ENCODE data around the gene ASTN1. TPM values are rescaled to one million over a fixed set of nuclear protein-coding genes. Genes with fewer than 3 reads are reported as not detected.

The ASTN1 gene
- total RNA-seq, 2 experiments from 2014 or later, result not detected

DNA sequence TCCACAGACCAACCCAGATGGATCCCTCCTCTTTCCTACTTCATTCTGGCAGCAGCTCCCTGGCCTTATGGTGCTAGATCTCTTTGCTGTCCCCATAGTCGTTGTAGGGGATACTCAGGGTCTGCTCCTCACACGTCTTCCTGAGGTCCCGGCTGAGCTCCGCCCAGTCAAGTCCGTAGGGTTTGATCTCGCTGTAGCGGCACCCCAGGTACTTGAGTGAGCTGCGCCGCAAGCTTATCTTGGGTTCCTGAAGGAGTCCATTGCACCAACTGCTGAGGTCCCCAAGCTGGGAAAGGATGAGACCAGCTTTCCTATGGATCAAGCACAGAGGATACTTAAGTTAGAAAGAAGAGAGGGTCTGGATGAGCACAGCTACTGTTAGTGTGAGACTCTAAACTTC is 300.3 kb downstream of the ASTN1 start:
- no peak for DNase-seq
- no peak overlapping the region for H3K4me3 Mint-ChIP-seq
- peaks cover 6% of the 10 kb centered on the region for H3K27me3 Mint-ChIP-seq
- no peaks in the 10 kb centered on the region for H3K4me1 Mint-ChIP-seq
- H3K36me3 Mint-ChIP-seq, result no peaks in the 10 kb centered on the region
- H3K9me3 Mint-ChIP-seq, result peaks cover 2% of the 10 kb centered on the region
- no peak overlapping the region for H3K27ac Mint-ChIP-seq

DNA sequence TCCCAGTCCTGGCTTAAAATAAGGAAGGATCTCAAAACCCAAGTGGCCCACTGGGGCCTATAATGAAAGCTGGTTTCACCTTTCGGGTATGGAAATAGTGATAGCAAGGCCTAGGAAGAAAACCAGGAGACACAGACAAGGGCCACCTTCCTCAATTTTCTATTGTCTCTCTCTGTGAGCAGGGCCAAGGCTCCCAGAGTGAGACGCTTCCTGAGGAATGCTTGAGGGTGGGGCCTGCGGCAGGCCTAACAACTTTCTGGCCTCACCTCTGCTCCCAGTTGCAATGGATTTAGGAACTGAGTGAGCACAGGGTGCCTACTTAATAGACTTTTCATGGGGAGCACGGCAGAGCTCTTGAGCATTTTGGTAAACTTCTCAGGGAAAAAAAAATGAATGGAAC is 300.9 kb downstream of the ASTN1 start:
- no peak for DNase-seq
- Mint-ChIP-seq H3K4me3 (no peak overlapping the region), H3K27me3 (peaks cover 6% of the 10 kb centered on the region), H3K9me3 (peaks cover 2% of the 10 kb centered on the region), H3K36me3 (no peaks in the 10 kb centered on the region), H3K4me1 (no peaks in the 10 kb centered on the region), H3K27ac (no peak overlapping the region)

DNA sequence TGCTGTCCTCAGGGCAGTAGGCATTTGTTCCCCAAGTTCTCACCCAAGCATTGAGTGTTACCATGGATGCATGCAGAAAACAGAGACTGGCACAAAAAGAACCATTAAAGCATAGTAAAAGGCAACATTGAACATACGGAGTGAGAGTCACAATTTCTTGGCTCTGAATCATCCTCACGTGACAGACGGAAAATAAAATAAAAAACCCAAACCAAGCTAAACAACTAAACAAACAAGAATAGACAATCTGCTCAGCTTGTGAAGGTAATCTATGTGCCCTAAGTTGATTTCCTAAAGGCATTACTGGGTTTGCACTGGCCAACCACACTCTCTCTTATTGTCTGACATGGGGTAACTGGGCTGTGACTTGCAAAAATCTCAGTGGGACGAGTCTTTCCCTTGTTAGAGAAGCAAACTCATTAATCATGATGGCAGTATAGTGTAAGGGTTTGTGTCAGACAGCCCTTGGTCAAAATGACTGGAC is 306.0 kb downstream of the ASTN1 start:
- H3K36me3 Mint-ChIP-seq, result no peaks in the 10 kb centered on the region
- no peaks in the 10 kb centered on the region for H3K27me3 Mint-ChIP-seq
- no peak for DNase-seq
- H3K9me3 Mint-ChIP-seq, result no peaks in the 10 kb centered on the region
- H3K27ac Mint-ChIP-seq, result no peak overlapping the region
- H3K4me3 Mint-ChIP-seq, result no peak overlapping the region
- no peaks in the 10 kb centered on the region for H3K4me1 Mint-ChIP-seq

DNA sequence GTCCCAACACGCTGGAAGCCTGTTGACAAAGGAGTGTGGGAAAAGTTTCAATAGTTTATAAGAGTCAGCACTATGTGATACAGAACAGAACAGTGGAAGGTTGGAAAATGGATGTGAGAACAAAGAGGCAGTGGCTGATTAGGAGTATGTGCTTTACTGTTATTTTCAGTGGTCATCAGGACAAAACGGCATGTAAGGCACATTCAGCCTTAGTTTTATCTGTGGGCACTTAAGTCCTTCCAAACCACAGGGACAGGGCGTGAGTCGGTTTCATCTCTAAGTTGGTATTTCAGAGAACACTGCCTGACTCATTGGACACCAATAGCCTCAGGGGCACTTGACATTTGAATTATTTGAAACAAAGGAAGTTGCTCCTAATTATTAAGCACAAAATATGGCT is 306.9 kb downstream of the ASTN1 start:
- Mint-ChIP-seq H3K27ac (no peak overlapping the region), H3K9me3 (no peaks in the 10 kb centered on the region), H3K27me3 (no peaks in the 10 kb centered on the region), H3K4me3 (no peak overlapping the region), H3K4me1 (no peaks in the 10 kb centered on the region), H3K36me3 (no peaks in the 10 kb centered on the region)
- DNase-seq, result no peak

DNA sequence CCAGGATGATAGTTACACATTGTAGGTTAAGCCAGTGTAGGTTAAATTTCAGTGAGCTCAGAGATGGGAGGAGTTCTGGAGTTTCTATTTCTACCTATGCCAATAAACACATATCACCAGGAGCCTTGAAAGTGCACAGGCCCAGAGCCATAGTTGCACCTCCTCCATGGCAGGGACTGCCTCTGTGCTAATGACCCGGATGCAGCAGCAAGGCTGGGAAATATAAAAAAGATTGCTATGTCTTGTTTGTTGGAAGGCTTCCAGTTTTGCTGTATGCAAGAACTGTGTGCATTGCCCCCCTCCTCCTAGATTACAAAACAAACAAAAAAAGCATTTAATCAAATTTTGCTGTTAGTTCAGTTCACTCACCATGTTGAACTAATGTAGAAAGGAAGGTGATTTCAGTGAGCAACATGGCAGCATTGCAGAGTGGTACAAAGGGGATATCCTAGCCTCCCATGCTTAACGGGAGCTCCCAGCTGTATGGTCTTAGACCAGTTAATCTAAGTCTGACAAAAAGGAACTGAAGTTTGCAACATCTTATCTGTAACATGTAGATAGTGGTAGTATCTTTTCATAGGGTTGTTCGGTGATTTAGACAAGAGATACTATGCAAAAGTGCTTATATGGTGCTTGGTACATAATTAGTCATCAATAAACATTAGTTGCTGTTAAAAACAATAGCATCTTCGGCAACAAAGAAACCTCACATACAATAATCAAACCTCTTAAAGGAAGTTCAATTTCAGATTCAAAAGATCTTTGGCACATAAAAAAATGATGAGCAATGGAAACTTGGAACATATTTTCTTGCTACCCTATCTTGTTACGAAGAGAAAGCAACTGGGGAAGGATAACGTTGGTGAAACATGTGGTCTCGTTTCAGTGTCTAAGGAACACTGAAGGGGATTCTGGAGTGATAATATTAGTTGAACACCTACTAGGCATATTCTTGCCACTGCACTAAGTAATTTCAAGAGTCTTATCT is 309.5 kb downstream of the ASTN1 start:
- Mint-ChIP-seq H3K36me3 (no peaks in the 10 kb centered on the region), H3K9me3 (no peaks in the 10 kb centered on the region), H3K27me3 (no peaks in the 10 kb centered on the region), H3K27ac (no peak overlapping the region), H3K4me1 (no peaks in the 10 kb centered on the region), H3K4me3 (no peak overlapping the region)
- no peak for DNase-seq

DNA sequence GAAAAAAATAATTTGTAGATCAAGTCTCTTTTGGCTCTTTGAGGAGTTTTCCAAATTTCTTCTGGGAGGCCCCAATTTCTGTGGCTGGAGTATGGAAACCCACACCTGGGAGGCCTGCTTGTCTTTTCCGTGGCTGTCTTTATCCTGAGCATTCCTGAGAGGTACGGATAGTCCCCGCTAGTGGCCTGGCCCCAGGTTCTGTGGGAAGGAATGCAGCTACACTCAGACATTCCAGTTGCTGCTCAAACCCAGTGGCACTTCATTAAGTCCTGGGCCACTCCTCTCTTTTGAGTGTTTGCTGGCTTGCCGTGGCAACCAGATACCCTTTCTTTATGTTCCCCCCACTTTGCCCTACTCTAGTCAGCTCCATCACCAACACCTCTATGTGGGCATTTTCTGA is 310.4 kb downstream of the ASTN1 start:
- Mint-ChIP-seq H3K4me3 (no peak overlapping the region), H3K4me1 (no peaks in the 10 kb centered on the region), H3K27me3 (no peaks in the 10 kb centered on the region), H3K27ac (no peak overlapping the region), H3K36me3 (no peaks in the 10 kb centered on the region), H3K9me3 (no peaks in the 10 kb centered on the region)
- DNase-seq, result no peak

DNA sequence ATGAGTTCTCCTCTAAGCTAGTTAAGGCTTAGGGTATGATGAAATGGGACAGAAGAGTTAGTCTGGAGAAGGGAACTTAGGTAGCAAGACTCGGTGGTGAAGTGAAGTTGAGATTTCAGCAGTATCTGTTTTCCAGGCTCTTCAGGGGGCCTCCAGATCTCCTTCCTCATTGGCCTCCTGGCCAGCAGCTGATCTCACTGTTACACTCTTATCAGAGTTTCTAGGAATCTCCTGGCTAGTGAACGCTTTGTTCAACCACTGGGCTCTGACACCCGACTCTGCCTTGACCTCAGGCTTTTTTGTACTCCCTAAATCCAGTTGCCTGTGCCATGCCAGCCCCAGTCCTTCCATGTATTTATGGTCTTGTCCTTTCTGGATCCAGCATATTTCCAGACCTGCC is 311.0 kb downstream of the ASTN1 start:
- Mint-ChIP-seq H3K27ac (no peak overlapping the region), H3K9me3 (no peaks in the 10 kb centered on the region), H3K4me3 (no peak overlapping the region), H3K27me3 (no peaks in the 10 kb centered on the region), H3K36me3 (no peaks in the 10 kb centered on the region), H3K4me1 (no peaks in the 10 kb centered on the region)
- DNase-seq, result no peak

DNA sequence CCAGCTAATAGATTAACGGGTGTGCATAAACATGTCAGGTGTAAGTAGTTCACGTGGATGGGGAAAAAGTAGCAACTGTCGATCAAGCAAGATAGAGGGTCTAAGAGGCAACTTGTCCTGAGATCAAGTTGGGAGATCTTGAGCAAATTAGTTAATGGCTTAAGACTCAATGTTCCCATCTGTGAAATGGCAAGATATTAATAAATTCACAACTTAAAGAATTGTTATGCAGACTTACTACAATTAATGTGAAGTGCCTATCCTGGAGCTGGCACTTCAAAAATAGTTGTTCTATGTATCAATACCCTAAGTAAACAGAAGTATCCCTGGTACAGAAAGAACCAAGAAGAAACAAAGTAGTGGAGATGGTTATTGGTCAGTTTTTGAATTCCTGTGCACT is 312.4 kb downstream of the ASTN1 start:
- no peak overlapping the region for H3K4me3 Mint-ChIP-seq
- no peak overlapping the region for H3K27ac Mint-ChIP-seq
- DNase-seq, result no peak
- no peaks in the 10 kb centered on the region for H3K36me3 Mint-ChIP-seq
- H3K27me3 Mint-ChIP-seq, result no peaks in the 10 kb centered on the region
- no peaks in the 10 kb centered on the region for H3K4me1 Mint-ChIP-seq
- H3K9me3 Mint-ChIP-seq, result no peaks in the 10 kb centered on the region

DNA sequence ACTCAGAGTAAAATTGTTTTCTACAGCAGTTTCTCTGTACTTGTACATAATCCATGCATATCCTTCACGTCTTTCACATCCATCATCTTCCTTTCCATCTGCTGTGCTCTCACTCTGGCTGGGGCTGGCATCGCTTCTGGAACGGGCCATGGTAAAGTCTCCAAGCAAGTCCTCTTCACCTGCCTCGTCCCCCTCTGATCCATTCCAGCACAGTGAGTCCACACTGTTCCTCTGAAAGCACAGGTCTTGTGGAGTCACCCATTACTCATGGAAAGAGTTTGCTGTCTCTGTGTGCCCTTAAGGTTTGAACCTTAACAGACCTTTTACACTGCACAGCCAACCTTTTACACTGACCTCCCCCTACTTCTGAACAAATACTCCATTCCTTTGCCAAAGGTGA is 313.6 kb downstream of the ASTN1 start:
- no peak for DNase-seq
- no peaks in the 10 kb centered on the region for H3K9me3 Mint-ChIP-seq
- H3K27ac Mint-ChIP-seq, result no peak overlapping the region
- no peaks in the 10 kb centered on the region for H3K4me1 Mint-ChIP-seq
- no peaks in the 10 kb centered on the region for H3K36me3 Mint-ChIP-seq
- no peak overlapping the region for H3K4me3 Mint-ChIP-seq
- H3K27me3 Mint-ChIP-seq, result no peaks in the 10 kb centered on the region

DNA sequence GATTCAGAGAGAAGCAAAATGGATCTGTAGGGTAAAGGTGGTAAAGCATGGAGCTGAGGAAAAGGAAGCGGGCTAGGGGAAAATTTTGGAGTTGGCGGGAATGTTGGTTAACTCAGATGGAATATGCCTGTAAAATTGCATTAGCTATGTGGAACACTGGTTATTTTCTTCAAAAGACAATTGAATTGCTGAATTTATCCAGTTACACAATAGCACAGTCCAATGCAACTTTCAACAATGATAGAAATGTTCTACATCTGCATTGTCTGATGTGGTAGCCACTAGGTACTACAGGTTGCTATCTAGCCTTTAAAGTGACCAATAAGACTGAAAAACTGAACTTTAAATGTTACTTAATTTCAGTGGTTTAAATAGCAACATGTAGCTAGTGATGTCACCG is 315.2 kb downstream of the ASTN1 start:
- H3K27ac Mint-ChIP-seq, result no peak overlapping the region
- no peak overlapping the region for H3K4me3 Mint-ChIP-seq
- H3K4me1 Mint-ChIP-seq, result no peaks in the 10 kb centered on the region

DNA sequence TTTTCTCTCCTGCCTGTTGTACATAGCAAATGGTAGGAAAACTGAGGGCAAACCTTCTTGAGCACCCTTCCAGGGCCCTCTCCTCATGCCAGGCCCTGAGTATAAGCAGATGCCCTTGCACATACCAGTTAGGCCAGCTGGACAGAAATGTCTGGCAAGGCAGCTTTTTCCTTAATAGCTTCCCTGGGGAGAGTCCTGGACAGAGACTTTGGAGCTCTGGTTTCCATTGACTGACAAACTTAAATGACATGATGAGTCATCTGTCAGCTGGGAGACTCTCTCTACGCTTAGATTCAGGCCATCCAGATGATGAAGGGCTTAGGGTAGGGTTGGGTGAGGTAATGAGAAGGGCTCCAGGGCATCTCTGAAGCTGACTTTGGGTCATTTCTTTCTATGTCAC is 317.5 kb downstream of the ASTN1 start:
- Mint-ChIP-seq H3K9me3 (no peaks in the 10 kb centered on the region), H3K27me3 (peaks cover 5% of the 10 kb centered on the region), H3K4me3 (no peak overlapping the region), H3K27ac (no peak overlapping the region), H3K36me3 (no peaks in the 10 kb centered on the region), H3K4me1 (no peaks in the 10 kb centered on the region)
- DNase-seq, result no peak

More for the DNA sequence above, 315.2 kb downstream of the ASTN1 start:
- DNase-seq, result no peak
- Mint-ChIP-seq H3K36me3 (no peaks in the 10 kb centered on the region), H3K9me3 (no peaks in the 10 kb centered on the region), H3K27me3 (peaks cover 5% of the 10 kb centered on the region)

DNA sequence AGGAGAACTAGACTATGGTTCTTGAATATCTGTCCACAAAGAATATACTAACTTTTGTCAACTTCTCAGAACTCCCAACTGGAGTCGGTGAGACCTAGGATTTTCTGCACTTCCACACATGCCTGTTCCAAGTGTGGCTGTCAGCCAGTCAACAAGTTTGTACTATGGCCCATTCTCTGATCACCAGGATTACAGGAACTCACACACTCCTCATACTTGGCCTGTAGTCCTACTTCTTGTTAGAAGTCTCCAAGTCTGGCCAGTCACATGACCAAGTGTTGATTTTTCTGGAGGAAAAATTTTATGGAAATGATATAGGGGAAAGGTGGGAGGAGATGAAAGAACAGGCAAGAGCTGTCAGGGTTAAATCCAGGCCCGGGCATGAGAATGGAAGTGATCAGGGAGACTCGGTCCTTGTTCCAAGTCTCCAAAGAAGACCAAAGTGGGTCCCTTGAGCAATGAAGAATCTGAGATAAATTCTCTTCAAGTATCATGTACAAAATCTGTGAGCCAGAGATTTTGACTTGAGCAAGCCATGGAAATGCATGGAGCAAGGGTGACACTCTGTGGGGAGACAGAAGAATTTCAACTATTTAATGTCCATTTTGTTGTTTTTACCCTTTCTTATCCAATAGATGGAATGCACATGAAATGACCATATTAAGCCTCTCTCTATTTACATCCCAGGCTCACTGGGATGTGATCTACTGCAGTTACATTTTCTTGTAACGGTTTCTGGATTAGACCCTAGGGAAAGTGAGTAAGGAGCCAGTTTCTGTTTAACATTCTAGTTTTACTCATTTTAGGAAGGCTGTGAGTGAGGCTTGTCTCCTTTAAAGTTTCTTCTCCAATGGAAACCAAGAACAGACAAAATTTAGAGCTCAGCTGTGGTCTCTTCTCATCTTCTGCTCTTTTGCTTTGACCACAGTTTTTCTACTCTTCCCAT is 320.9 kb downstream of the ASTN1 start:
- Mint-ChIP-seq H3K4me3 (no peak overlapping the region), H3K36me3 (no peaks in the 10 kb centered on the region), H3K9me3 (no peaks in the 10 kb centered on the region), H3K4me1 (no peaks in the 10 kb centered on the region), H3K27ac (no peak overlapping the region), H3K27me3 (peaks cover 5% of the 10 kb centered on the region)
- no peak for DNase-seq

DNA sequence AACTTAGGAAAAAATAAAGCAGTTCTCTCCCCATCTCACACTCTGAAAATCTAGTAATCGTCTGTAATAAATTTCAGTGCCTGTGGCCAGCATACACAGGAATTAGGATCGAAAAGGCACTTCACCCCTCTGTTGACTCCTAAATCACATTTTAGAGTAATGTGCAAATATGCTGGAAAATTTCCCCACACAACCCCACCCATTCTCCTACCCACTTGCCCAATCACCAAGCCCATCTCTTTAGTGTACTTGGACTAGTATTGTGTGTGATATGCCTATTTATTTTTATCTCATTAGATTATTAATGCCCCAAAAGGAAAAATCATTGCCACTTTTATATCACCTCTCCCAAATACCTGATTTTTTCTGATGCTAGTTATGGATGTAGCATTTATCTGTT is 323.3 kb downstream of the ASTN1 start:
- no peaks in the 10 kb centered on the region for H3K36me3 Mint-ChIP-seq
- H3K27ac Mint-ChIP-seq, result no peak overlapping the region
- no peak overlapping the region for H3K4me3 Mint-ChIP-seq
- no peaks in the 10 kb centered on the region for H3K9me3 Mint-ChIP-seq
- DNase-seq, result no peak
- H3K4me1 Mint-ChIP-seq, result no peaks in the 10 kb centered on the region
- H3K27me3 Mint-ChIP-seq, result peaks cover 5% of the 10 kb centered on the region

DNA sequence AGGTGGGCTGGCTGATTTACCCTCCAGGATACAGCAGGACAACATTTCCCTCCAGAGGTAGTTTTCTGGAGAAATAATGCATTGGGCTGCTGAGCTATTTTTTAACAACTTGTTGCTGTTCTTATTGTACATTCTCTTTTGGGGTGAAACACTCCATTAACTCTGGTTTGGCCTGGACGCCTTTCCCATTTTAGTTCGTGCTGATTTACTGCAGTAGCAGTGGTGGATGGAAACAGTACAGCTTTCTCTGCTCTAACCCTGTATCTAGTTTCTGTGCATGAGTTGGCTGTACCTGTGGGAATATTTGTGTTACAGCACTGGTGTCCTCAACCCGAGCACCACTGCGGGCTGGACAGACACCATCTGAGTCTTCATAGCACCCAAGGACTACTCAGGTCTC is 325.3 kb downstream of the ASTN1 start:
- Mint-ChIP-seq H3K27me3 (no peaks in the 10 kb centered on the region), H3K9me3 (no peaks in the 10 kb centered on the region), H3K4me3 (no peak overlapping the region), H3K4me1 (no peaks in the 10 kb centered on the region), H3K27ac (no peak overlapping the region), H3K36me3 (no peaks in the 10 kb centered on the region)
- no peak for DNase-seq

DNA sequence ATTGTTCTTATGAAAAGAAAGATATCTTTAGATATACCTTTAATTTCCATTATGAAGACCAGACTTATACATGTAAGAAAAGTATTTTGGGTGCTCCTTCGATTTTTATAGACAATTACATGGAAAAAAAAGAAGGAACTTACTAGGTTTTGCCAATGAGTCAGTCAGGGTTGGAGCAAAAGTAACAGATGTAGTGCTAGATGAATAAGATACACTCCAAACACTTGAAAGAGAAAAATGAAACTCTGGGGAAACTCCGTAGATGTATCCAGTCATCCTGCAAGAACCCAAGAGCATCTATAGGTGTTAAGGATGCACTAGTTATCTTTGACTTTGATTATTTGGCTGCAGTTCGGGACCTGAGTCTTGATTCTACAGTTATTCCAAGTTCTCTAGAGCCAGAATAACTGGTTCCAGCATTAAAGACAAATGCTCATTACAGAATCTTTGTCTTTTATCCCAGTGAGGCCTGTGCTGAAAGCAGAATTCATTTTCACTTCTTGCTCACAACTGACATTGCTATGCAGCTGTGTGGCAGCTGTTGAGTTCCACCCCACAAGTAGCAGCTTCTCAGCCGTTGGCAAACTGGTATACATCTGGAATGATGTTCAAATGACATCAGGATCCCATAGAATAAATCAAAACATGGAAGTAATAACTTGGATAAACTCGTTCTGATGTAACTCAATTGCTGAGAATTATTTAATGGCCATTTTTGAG is 326.1 kb downstream of the ASTN1 start:
- Mint-ChIP-seq H3K36me3 (no peaks in the 10 kb centered on the region), H3K27me3 (no peaks in the 10 kb centered on the region), H3K27ac (no peak overlapping the region), H3K4me3 (no peak overlapping the region), H3K9me3 (no peaks in the 10 kb centered on the region), H3K4me1 (no peaks in the 10 kb centered on the region)
- DNase-seq, result no peak

Measured in activated naive CD8-positive, alpha-beta T cell treated with anti-CD3 and anti-CD28 coated beads for 36 hours (primary cell).